ENCODE measurements around the gene NR4A3. TPM values are rescaled to one million over a fixed set of nuclear protein-coding genes. Genes with fewer than 3 reads are reported as not detected.
A peak's percentile ranks its signal among the peaks of the same experiment; 100 is the strongest.

Gene NR4A3
- total and polyA plus RNA-seq, 2 experiments from 2014 or later = 0.10 to 0.17 TPM

DNA sequence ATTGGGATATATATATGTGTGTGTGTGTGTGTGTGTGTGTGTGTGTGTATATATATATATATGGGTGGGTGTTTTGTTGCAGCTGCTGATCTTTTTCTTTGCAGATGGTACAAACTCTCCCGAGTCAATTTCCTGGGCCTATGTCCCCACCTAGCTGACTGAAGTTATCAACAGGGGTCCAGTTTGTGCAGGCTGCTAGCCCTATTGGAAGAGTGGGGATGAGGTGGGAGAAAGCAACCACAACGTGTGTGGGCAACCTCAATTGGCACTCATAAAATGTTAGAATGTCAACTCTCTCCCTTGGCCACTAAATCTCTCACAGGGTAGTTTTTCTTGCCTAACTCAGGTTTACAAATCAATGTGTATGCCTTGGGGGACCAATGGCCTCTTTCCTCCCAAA lies 5.6 kb downstream of the NR4A3 start:
- H3K4me3 Mint-ChIP-seq = no peak overlapping the region
- peaks cover 17% of the 10 kb centered on the region for H3F3A ChIP-seq (replicated peaks; ENCODE audit: low read depth)

DNA sequence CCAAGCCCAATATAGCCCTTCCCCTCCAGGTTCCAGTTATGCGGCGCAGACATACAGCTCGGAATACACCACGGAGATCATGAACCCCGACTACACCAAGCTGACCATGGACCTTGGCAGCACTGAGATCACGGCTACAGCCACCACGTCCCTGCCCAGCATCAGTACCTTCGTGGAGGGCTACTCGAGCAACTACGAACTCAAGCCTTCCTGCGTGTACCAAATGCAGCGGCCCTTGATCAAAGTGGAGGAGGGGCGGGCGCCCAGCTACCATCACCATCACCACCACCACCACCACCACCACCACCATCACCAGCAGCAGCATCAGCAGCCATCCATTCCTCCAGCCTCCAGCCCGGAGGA lies 6.3 kb downstream of the NR4A3 start:
- Histone ChIP-seq H3K27me3 (ENCODE audit: insufficient read depth) (peaks cover 89% of the 10 kb centered on the region), H3K4me2 (peak overlapping the region; percentile 85), H3K27ac (ENCODE audit: low read depth) (no peak overlapping the region), H3F3A (replicated peaks; ENCODE audit: low read depth) (peaks cover 11% of the 10 kb centered on the region), H3K36me3 (ENCODE audit: insufficient read depth) (peaks cover 5% of the 10 kb centered on the region; the same call in 1 of the 2 replicates), H2AFZ (no peak overlapping the region; the same call in 1 of the 2 replicates), H3K9me2 (ENCODE audit: insufficient read depth) (no peaks in the 10 kb centered on the region), H3K79me2 (replicated peaks; ENCODE audit: insufficient read depth) (no peaks in the 10 kb centered on the region), H3K4me1 (ENCODE audit: insufficient read depth) (peaks cover 42% of the 10 kb centered on the region), H3K4me3 (peak overlapping the region; percentile 55; the same call in 1 of the 2 replicates), H4K20me1 (replicated peaks; ENCODE audit: insufficient read depth) (peaks cover 16% of the 10 kb centered on the region)
- Mint-ChIP-seq H3K36me3 (ENCODE audit: low read depth) (no peaks in the 10 kb centered on the region; the same call in 2 of the 3 replicates), H3K27ac (no peak overlapping the region), H3K4me1 (peaks cover 26% of the 10 kb centered on the region), H3K9me3 (peaks cover 8% of the 10 kb centered on the region; the same call in 1 of the 3 replicates), H3K27me3 (ENCODE audit: insufficient read depth, low read depth, poor library complexity) (peaks cover 72% of the 10 kb centered on the region), H3K4me3 (peak overlapping the region; percentile 67)
- DNase-seq (ENCODE audit: low spot score) = no peak
- TF ChIP-seq, protein P1, sequence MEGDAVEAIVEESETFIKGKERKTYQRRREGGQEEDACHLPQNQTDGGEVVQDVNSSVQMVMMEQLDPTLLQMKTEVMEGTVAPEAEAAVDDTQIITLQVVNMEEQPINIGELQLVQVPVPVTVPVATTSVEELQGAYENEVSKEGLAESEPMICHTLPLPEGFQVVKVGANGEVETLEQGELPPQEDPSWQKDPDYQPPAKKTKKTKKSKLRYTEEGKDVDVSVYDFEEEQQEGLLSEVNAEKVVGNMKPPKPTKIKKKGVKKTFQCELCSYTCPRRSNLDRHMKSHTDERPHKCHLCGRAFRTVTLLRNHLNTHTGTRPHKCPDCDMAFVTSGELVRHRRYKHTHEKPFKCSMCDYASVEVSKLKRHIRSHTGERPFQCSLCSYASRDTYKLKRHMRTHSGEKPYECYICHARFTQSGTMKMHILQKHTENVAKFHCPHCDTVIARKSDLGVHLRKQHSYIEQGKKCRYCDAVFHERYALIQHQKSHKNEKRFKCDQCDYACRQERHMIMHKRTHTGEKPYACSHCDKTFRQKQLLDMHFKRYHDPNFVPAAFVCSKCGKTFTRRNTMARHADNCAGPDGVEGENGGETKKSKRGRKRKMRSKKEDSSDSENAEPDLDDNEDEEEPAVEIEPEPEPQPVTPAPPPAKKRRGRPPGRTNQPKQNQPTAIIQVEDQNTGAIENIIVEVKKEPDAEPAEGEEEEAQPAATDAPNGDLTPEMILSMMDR (conservative IDR thresholded peaks at IDR 0.05; ENCODE audit: low read depth in 2 of 2) = no peak
- peak; percentile 53 for TF ChIP-seq EZH2 (IDR thresholded peaks at IDR 0.05; ENCODE audit: low read depth, unreplicated experiment)
- no peak for ATAC-seq

More for the DNA sequence above, 5.6 kb downstream of the NR4A3 start:
- H2AFZ ChIP-seq = no peak overlapping the region
- peaks cover 5% of the 10 kb centered on the region; the same call in 1 of the 2 replicates for H3K36me3 ChIP-seq (ENCODE audit: insufficient read depth)
- H4K20me1 ChIP-seq (replicated peaks; ENCODE audit: insufficient read depth) = peaks cover 16% of the 10 kb centered on the region
- peaks cover 8% of the 10 kb centered on the region; the same call in 1 of the 3 replicates for H3K9me3 Mint-ChIP-seq
- no peaks in the 10 kb centered on the region; the same call in 2 of the 3 replicates for H3K36me3 Mint-ChIP-seq (ENCODE audit: low read depth)
- peaks cover 80% of the 10 kb centered on the region for H3K27me3 Mint-ChIP-seq (ENCODE audit: insufficient read depth, low read depth, poor library complexity)
- H3K27ac Mint-ChIP-seq = no peak overlapping the region
- H3K9me2 ChIP-seq (ENCODE audit: insufficient read depth) = no peaks in the 10 kb centered on the region
- peaks cover 33% of the 10 kb centered on the region for H3K4me1 Mint-ChIP-seq
- H3K27ac ChIP-seq (ENCODE audit: low read depth) = no peak overlapping the region
- no peaks in the 10 kb centered on the region for H3K79me2 ChIP-seq (replicated peaks; ENCODE audit: insufficient read depth)
- H3K4me1 ChIP-seq (ENCODE audit: insufficient read depth) = peaks cover 46% of the 10 kb centered on the region
- ATAC-seq (no peak), DNase-seq (ENCODE audit: low spot score) (no peak)
- peaks cover 97% of the 10 kb centered on the region for H3K27me3 ChIP-seq (ENCODE audit: insufficient read depth)
- H3K4me2 ChIP-seq = no peak overlapping the region
- TF ChIP-seq EZH2phosphoT487 (IDR thresholded peaks at IDR 0.05; ENCODE audit: unreplicated experiment) (no peak), NANOG (IDR thresholded peaks at IDR 0.05; ENCODE audit: borderline replicate concordance) (no peak)
- TF ChIP-seq, protein P1 (conservative IDR thresholded peaks at IDR 0.05; ENCODE audit: low read depth in 2 of 2) = 0 out of 4 replicates have a peak, but pooled peaks of 1 of the 2 experiments have one; percentile 11
- TF ChIP-seq, protein P2, sequence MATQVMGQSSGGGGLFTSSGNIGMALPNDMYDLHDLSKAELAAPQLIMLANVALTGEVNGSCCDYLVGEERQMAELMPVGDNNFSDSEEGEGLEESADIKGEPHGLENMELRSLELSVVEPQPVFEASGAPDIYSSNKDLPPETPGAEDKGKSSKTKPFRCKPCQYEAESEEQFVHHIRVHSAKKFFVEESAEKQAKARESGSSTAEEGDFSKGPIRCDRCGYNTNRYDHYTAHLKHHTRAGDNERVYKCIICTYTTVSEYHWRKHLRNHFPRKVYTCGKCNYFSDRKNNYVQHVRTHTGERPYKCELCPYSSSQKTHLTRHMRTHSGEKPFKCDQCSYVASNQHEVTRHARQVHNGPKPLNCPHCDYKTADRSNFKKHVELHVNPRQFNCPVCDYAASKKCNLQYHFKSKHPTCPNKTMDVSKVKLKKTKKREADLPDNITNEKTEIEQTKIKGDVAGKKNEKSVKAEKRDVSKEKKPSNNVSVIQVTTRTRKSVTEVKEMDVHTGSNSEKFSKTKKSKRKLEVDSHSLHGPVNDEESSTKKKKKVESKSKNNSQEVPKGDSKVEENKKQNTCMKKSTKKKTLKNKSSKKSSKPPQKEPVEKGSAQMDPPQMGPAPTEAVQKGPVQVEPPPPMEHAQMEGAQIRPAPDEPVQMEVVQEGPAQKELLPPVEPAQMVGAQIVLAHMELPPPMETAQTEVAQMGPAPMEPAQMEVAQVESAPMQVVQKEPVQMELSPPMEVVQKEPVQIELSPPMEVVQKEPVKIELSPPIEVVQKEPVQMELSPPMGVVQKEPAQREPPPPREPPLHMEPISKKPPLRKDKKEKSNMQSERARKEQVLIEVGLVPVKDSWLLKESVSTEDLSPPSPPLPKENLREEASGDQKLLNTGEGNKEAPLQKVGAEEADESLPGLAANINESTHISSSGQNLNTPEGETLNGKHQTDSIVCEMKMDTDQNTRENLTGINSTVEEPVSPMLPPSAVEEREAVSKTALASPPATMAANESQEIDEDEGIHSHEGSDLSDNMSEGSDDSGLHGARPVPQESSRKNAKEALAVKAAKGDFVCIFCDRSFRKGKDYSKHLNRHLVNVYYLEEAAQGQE (IDR thresholded peaks at IDR 0.05; ENCODE audit: unreplicated experiment) = no peak
- no peak overlapping the region for H3K4me3 ChIP-seq

Data from GM23338 (cell line).